HCT116 (cell line): ENCODE data around the gene FOXD3.

ENCODE experiments used
- ATF3 ChIP-seq: IDR thresholded peaks from 2 replicates; pipeline ENCODE4 v1.6.1; 2012
- EZH2phosphoT487 ChIP-seq: fragments of 200-600 bp; IDR thresholded peaks from 2 replicates; pipeline ENCODE4 v1.6.1; 2018; ENCODE audit warnings: antibody characterized with exemption, borderline replicate concordance
- POLR2A ChIP-seq: IDR thresholded peaks from 2 replicates; pipeline ENCODE4 v1.7.0; 2011; ENCODE audit warnings: borderline replicate concordance; ENCODE audit not compliant: insufficient read depth, insufficient read length; ENCODE audit errors: extremely low read depth
- REST ChIP-seq: IDR thresholded peaks from 2 replicates; pipeline ENCODE4 v1.6.1; 2012; ENCODE audit warnings: low read depth
- SP1 ChIP-seq: IDR thresholded peaks from 2 replicates; pipeline ENCODE4 v1.6.1; 2012; ENCODE audit warnings: low read depth
- TCF7L2 ChIP-seq: IDR thresholded peaks from 2 replicates; pipeline ENCODE4 v1.7.0; 2011; ENCODE audit warnings: borderline replicate concordance, inconsistent platforms; ENCODE audit not compliant: insufficient read depth, insufficient read length; ENCODE audit errors: extremely low read depth
- TF ChIP-seq, protein P1 (sequence below), 3 experiments: fragments of 200-600 bp in 1 of 3; sonication (generic) in 1 of 3; IDR thresholded peaks in 2 of 3; conservative IDR thresholded peaks in 1 of 3; 2 replicates each; pipeline ENCODE4 v1.5.1; 2012 to 2017; ENCODE audit warnings: low read depth in 2 of 3, low read length in 2 of 3, antibody characterized with exemption in 1 of 3, borderline replicate concordance in 1 of 3, control low read depth in 1 of 3, mild to moderate bottlenecking in 1 of 3, mixed read lengths in 1 of 3, mixed run types in 1 of 3, moderate library complexity in 1 of 3; ENCODE audit not compliant: insufficient read depth in 1 of 3

DNA sequence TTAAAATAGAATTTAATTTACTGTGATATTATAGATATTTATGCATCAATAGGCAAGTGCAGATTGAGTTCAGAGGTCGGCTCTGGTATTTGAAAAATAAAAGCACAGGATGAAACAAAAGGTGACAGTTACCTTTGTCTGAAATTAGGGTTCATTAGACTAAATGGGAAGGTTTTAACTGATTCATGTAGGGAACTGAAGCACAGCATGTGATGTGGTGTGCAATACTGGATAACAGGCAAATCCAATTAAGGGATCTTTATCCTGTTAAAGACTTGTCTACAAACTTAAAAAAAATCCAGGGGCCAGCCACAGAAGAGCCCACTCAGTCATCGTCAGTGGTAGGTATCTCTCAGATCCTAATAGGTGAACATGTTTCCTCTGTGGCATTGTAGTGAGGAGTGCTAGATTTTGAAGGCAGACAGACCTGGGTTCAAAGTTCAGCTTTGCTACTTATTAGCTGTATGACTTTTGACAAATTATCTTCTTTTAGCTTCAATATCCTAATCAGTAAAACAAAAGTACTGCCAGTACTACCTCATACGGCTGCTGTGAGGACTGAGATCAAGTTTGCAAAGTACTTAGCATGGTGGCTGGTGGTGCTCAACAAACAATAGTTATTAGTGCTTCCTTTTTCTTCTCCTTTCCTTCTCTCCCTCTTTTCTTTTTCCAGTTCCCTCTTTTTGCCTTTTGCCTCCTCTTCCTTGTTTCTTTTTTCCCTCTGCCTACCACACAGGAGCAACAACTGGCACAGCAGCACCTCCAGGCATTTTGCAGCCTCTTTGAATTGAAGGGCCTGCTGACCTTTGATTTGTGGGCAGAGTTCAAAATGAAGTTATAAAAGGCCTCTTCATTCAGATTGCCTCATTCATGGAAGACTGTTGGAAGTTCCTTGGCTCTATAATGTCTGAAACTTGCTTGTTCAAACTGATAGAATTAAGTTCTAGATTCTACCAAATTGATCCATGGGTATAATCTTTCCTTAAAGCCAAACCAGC is 44.9 kb upstream of the FOXD3 start:
- TF ChIP-seq, protein P1, sequence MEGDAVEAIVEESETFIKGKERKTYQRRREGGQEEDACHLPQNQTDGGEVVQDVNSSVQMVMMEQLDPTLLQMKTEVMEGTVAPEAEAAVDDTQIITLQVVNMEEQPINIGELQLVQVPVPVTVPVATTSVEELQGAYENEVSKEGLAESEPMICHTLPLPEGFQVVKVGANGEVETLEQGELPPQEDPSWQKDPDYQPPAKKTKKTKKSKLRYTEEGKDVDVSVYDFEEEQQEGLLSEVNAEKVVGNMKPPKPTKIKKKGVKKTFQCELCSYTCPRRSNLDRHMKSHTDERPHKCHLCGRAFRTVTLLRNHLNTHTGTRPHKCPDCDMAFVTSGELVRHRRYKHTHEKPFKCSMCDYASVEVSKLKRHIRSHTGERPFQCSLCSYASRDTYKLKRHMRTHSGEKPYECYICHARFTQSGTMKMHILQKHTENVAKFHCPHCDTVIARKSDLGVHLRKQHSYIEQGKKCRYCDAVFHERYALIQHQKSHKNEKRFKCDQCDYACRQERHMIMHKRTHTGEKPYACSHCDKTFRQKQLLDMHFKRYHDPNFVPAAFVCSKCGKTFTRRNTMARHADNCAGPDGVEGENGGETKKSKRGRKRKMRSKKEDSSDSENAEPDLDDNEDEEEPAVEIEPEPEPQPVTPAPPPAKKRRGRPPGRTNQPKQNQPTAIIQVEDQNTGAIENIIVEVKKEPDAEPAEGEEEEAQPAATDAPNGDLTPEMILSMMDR (IDR thresholded peaks at IDR 0.05 in 2 of 3, conservative IDR thresholded peaks at IDR 0.05 in 1 of 3; ENCODE audit: borderline replicate concordance in 1 of 3, insufficient read depth in 1 of 3, low read depth in 2 of 3, low read length in 2 of 3), result no peak
- no peak for TF ChIP-seq POLR2A
- TF ChIP-seq SP1, result no peak
- TF ChIP-seq REST, result no peak
- TF ChIP-seq EZH2phosphoT487, result no peak
- no peak for TF ChIP-seq ATF3
- TF ChIP-seq TCF7L2, result no peak
